Keratinocyte (primary cell): ENCODE results near the gene DACT2. TPM values are rescaled to one million over a fixed set of nuclear protein-coding genes. Genes with fewer than 3 reads are reported as not detected.
"Not testable (repeated sequence)": the region's sequence is repeated elsewhere in the genome, so short reads cannot be mapped to it uniquely, and the experiment has no call there.

Source experiments
- DNase-seq: peaks from one replicate; pipeline ENCODE4 v3.0.0-alpha.2; 2011; ENCODE audit warnings: low read depth, missing footprints, low spot score
- FAIRE-seq: peaks from 2 replicates; lab custom pipeline; 2011; peaks lifted over from hg19 to GRCh38; lab: Jason Lieb, UNC
- H2AFZ ChIP-seq: 2 replicates; pipeline ENCODE4 v1.6.0; 2012; ENCODE audit warnings: low read length, control low read depth, inconsistent platforms; ENCODE audit not compliant: control insufficient read depth
- H3K27ac ChIP-seq: 2 replicates; pipeline ENCODE4 v1.5.1; 2011; ENCODE audit warnings: low read length; ENCODE audit not compliant: control insufficient read depth, insufficient read depth
- H3K27me3 ChIP-seq: 3 replicates; pipeline ENCODE4 v1.6.0; 2011; ENCODE audit warnings: low read length; ENCODE audit not compliant: control insufficient read depth, insufficient read depth; ENCODE audit errors: extremely low read depth
- H3K36me3 ChIP-seq, 2 experiments: 2 replicates in 1 of 2; 3 replicates in 1 of 2; pipeline ENCODE4 v1.5.1; 2011; ENCODE audit warnings: low read length in 2 of 2, mild to moderate bottlenecking in 1 of 2; ENCODE audit not compliant: control insufficient read depth in 2 of 2, insufficient read depth in 2 of 2; ENCODE audit errors: extremely low read depth in 1 of 2
- H3K4me1 ChIP-seq: 3 replicates; pipeline ENCODE4 v1.5.1; 2011; ENCODE audit warnings: low read length; ENCODE audit not compliant: control insufficient read depth, insufficient read depth; ENCODE audit errors: extremely low read depth
- H3K4me2 ChIP-seq: 3 replicates; pipeline ENCODE4 v1.6.0; 2011; ENCODE audit warnings: low read depth, low read length; ENCODE audit not compliant: control insufficient read depth, insufficient read depth; ENCODE audit errors: extremely low read depth
- H3K4me3 ChIP-seq, 3 experiments: fragments of 200-600 bp in 1 of 3; sonication (generic) in 1 of 3; 2 replicates in 2 of 3; 3 replicates in 1 of 3; pipeline ENCODE4 v1.5.1; 2011 to 2016; ENCODE audit warnings: low read length in 3 of 3, mild to moderate bottlenecking in 3 of 3, control low read depth in 2 of 3, inconsistent platforms in 1 of 3, low read depth in 1 of 3, mixed read lengths in 1 of 3, mixed run types in 1 of 3, moderate library complexity in 1 of 3; ENCODE audit not compliant: control insufficient read depth in 2 of 3, insufficient read depth in 2 of 3; ENCODE audit errors: extremely low read depth in 1 of 3
- H3K79me2 ChIP-seq: 2 replicates; pipeline ENCODE4 v1.6.0; 2012; ENCODE audit warnings: low read length; ENCODE audit not compliant: control insufficient read depth, insufficient read depth
- H3K9ac ChIP-seq: 3 replicates; pipeline ENCODE4 v1.6.0; 2011; ENCODE audit warnings: low read length; ENCODE audit not compliant: control insufficient read depth, insufficient read depth; ENCODE audit errors: extremely low read depth
- H3K9me1 ChIP-seq: 3 replicates; pipeline ENCODE4 v1.6.0; 2011; ENCODE audit warnings: low read length; ENCODE audit not compliant: control insufficient read depth, insufficient read depth; ENCODE audit errors: extremely low read depth
- H3K9me3 ChIP-seq: 2 replicates; pipeline ENCODE4 v1.5.1; 2012; ENCODE audit warnings: low read depth, low read length; ENCODE audit not compliant: control insufficient read depth
- H4K20me1 ChIP-seq: 3 replicates; pipeline ENCODE4 v1.6.0; 2011; ENCODE audit warnings: low read length; ENCODE audit not compliant: control insufficient read depth, insufficient read depth; ENCODE audit errors: extremely low read depth
- EZH2 ChIP-seq: IDR thresholded peaks from one replicate; pipeline ENCODE4 v1.6.1; 2012; ENCODE audit warnings: inconsistent platforms, mild to moderate bottlenecking, low read length, moderate library complexity
- dilution Hi-C: fragments of 300-500 bp; cut with MboI; formaldehyde crosslinking; loops from one replicate; pipeline ENCODE4 v1.7.0; 2020; ENCODE audit warnings: low sequenced_read_pairs; ENCODE audit not compliant: extremely low pct_ligation_motif_present
- polyA plus RNA-seq, 5 experiments: library from polyadenylated mRNA; depleted of rRNA in 3 of 5; stranded (reverse) in 3 of 5; stranded (forward) in 1 of 5; unstranded in 1 of 5; fragments of >200 nt; gene quantifications; 1 replicate in 1 of 5; 2 replicates in 3 of 5; 3 replicates in 1 of 5; pipeline versions ENCODE4 v1.2.1 to v1.2.3, GENCODE V29; 2011 to 2012; ENCODE audit warnings: missing spikeins in 2 of 5, low read depth in 1 of 5, low replicate concordance in 1 of 5
- TF ChIP-seq, protein P1 (sequence below), 3 experiments: IDR thresholded peaks in 1 of 3; conservative IDR thresholded peaks in 1 of 3; optimal IDR thresholded peaks in 1 of 3; 2 replicates in 2 of 3; 3 replicates in 1 of 3; pipeline versions ENCODE3 to v1.5.1; 2011; ENCODE audit warnings: low read length in 3 of 3, mild to moderate bottlenecking in 3 of 3, moderate library complexity in 2 of 3, control low read depth in 1 of 3, inconsistent platforms in 1 of 3; ENCODE audit not compliant: insufficient read depth in 2 of 3; ENCODE audit errors: extremely low read depth in 1 of 3

Gene DACT2
- polyA plus RNA-seq, 1 donor (not counting 4 experiments of a cell fraction or from before 2014, with no cell fraction given): 0.09 TPM

DNA sequence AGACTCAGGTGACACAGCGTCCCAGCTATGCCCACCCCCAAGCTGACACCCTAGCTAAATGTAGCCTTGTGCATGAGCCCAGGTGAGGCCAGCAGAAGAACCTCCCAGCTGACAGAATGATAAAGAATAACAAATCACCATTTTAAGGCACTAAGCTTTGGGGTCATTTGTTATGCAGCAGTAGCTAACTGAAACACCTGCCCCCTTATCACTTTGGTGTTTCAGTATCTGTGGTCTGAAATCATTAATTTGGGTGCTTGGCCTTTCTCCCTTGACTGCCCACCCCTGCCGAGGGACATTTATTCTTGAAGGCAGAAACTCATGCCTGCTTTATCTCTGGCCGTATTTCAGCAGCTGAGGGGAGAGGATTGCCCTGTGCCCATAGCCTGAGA is 30.0 kb downstream of the DACT2 start:
- Histone ChIP-seq H3K79me2 (no peaks in the 10 kb centered on the region), H3K9me1 (no peaks in the 10 kb centered on the region), H3K9ac (no peak overlapping the region), H3K27ac (no peak overlapping the region), H4K20me1 (no peaks in the 10 kb centered on the region), H3K27me3 (no peaks in the 10 kb centered on the region), H3K9me3 (no peaks in the 10 kb centered on the region), H3K4me3 (no peak overlapping the region), H3K36me3 (no peaks in the 10 kb centered on the region), H2AFZ (no peak overlapping the region), H3K4me1 (no peaks in the 10 kb centered on the region), H3K4me2 (no peak overlapping the region)
- dilution Hi-C loops: no loop called here
- TF ChIP-seq, protein P1, sequence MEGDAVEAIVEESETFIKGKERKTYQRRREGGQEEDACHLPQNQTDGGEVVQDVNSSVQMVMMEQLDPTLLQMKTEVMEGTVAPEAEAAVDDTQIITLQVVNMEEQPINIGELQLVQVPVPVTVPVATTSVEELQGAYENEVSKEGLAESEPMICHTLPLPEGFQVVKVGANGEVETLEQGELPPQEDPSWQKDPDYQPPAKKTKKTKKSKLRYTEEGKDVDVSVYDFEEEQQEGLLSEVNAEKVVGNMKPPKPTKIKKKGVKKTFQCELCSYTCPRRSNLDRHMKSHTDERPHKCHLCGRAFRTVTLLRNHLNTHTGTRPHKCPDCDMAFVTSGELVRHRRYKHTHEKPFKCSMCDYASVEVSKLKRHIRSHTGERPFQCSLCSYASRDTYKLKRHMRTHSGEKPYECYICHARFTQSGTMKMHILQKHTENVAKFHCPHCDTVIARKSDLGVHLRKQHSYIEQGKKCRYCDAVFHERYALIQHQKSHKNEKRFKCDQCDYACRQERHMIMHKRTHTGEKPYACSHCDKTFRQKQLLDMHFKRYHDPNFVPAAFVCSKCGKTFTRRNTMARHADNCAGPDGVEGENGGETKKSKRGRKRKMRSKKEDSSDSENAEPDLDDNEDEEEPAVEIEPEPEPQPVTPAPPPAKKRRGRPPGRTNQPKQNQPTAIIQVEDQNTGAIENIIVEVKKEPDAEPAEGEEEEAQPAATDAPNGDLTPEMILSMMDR (optimal IDR thresholded peaks at IDR 0.05 in 1 of 3, IDR thresholded peaks at IDR 0.05 in 1 of 3, conservative IDR thresholded peaks at IDR 0.05 in 1 of 3; ENCODE audit: extremely low read depth in 1 of 3, insufficient read depth in 2 of 3, low read length in 3 of 3): no peak
- TF ChIP-seq EZH2: no peak
- FAIRE-seq (no peak), DNase-seq (no peak)

DNA sequence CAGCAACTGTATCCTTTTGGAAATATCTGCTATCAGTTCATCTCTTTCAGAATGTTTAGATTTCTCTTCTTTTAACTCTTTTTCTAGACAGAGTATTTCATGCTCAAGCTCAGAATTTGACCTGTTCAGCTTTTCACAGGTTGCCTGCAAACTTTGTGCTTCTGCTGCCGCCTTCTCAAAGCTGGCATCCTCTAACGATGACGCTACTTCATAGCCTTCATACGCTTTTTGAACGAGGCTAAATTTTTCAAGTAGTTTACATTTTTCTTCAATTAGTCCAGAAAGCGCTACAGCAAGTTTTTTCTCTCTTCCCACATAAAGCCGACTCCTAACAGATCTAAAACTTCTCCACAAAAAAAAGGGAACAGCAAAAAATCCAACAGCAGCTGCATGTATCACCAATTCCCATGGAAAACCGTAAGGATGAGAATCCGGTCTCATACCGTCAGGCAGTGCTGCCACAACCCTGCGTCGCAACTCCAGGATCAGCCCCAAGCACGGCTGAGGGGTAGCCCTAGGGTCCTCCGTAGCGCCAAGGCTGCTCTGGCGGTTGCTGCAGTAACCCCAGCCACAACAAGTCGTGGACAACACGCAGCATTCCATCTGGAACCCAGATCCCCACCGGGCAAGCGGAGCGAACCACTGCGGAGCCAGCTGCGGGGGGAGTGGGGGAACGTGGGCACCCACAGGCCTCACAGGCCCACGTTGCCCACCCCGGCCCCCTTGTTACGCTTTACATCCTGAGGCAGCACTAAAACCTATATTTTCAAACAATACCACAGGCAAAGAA is 30.6 kb downstream of the DACT2 start:
- H2AFZ ChIP-seq: no peak overlapping the region
- no peak overlapping the region for H3K4me2 ChIP-seq
- no peak for TF ChIP-seq EZH2
- TF ChIP-seq, protein P1 (optimal IDR thresholded peaks at IDR 0.05 in 1 of 3, IDR thresholded peaks at IDR 0.05 in 1 of 3, conservative IDR thresholded peaks at IDR 0.05 in 1 of 3; ENCODE audit: extremely low read depth in 1 of 3, insufficient read depth in 2 of 3, low read length in 3 of 3): no peak
- H3K27me3 ChIP-seq: no peaks in the 10 kb centered on the region
- dilution Hi-C loops: no loop called here
- peaks cover 5% of the 10 kb centered on the region for H3K4me1 ChIP-seq
- no peak overlapping the region for H3K4me3 ChIP-seq
- H3K79me2 ChIP-seq: no peaks in the 10 kb centered on the region
- no peak for FAIRE-seq
- H3K9ac ChIP-seq: no peak overlapping the region
- no peaks in the 10 kb centered on the region for H3K9me1 ChIP-seq
- H3K27ac ChIP-seq: no peak overlapping the region
- no peaks in the 10 kb centered on the region for H4K20me1 ChIP-seq
- no peaks in the 10 kb centered on the region for H3K36me3 ChIP-seq
- DNase-seq: no peak
- H3K9me3 ChIP-seq: no peaks in the 10 kb centered on the region

DNA sequence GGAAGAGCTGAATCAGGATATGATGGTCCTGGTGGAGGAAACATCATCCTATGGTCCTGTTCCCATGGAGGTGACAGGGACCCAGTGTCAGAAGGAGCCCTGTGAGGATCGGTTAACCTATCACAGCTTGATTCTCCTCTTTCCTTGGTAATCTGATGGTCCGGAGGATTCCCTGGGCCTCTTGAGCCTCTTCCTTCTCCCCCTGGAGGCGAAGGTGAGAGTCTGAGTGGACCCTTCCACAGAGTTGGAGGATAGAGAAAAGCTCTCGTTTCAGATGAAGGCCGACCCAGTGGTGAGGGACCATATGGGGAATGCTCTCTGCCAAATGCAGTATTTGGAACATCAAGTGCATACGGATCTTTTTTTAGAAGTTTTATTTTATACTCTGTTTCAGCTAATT is 32.1 kb downstream of the DACT2 start:
- H3K9ac ChIP-seq, H3K4me1 ChIP-seq, dilution Hi-C loops, H3K4me2 ChIP-seq, H3K4me3 ChIP-seq, DNase-seq, FAIRE-seq, H4K20me1 ChIP-seq, H3K27me3 ChIP-seq, H3K79me2 ChIP-seq, H3K9me1 ChIP-seq, H3K36me3 ChIP-seq, H2AFZ ChIP-seq, H3K27ac ChIP-seq, H3K9me3 ChIP-seq: not testable (repeated sequence)
